Ishikawa (cell line): ENCODE results near the gene ESYT2.

Source experiments
- EGR1 ChIP-seq: IDR thresholded peaks from 2 replicates; pipeline ENCODE4 v1.6.1; 2012
- EP300 ChIP-seq: IDR thresholded peaks from 2 replicates; pipeline ENCODE4 v1.6.1; 2012; ENCODE audit warnings: borderline replicate concordance
- FOXM1 ChIP-seq: IDR thresholded peaks from 2 replicates; pipeline ENCODE4 v1.6.1; 2012; ENCODE audit warnings: low read depth, borderline replicate concordance
- MAX ChIP-seq: IDR thresholded peaks from 2 replicates; pipeline ENCODE4 v1.6.1; 2012
- NFIC ChIP-seq: IDR thresholded peaks from 2 replicates; pipeline ENCODE4 v1.6.1; 2012
- TCF12 ChIP-seq: IDR thresholded peaks from 2 replicates; pipeline ENCODE4 v1.6.1; 2012; ENCODE audit warnings: low read depth
- TF ChIP-seq, protein P1 (sequence below): IDR thresholded peaks from 2 replicates; pipeline ENCODE4 v1.6.1; 2012; ENCODE audit warnings: low read depth, mild to moderate bottlenecking

DNA sequence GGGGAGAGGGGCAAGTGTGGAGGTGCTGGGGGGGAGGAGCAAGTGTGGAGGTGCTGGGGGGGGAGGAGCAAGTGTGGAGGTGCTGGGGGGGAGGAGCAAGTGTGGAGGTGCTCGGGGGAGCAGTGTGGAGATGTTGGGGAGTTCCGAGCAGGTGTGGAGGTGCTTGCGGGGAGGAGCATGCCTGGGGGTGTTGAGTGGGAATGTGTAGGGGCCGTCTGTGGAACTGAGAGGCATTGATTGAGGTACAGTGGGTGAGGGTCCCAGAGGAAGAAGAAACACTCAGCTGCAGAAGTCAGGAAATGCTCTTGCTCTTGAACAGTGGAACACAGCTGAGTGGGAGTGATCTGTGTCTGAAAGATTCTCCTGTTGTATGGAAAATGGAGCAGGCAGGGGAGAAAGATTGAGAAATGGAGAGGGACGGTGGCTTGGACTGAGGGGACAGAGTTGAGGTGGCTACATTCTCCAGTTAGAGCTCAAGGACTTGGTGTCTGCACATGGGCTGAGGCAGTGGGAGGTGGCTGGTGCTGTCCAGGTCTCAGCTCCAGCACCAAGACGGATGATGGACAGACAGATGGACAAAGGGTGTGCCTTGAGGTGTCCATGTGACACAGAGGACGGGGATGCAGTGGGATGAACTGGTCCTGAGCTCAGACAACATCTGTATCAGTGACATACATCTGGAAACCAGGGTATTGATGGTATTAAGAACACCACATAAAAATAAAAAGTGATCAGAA lies 99.5 kb downstream of the ESYT2 start:
- TF ChIP-seq EGR1 (no peak), NFIC (no peak), MAX (no peak), EP300 (no peak), FOXM1 (no peak), TCF12 (no peak)
- TF ChIP-seq, protein P1, sequence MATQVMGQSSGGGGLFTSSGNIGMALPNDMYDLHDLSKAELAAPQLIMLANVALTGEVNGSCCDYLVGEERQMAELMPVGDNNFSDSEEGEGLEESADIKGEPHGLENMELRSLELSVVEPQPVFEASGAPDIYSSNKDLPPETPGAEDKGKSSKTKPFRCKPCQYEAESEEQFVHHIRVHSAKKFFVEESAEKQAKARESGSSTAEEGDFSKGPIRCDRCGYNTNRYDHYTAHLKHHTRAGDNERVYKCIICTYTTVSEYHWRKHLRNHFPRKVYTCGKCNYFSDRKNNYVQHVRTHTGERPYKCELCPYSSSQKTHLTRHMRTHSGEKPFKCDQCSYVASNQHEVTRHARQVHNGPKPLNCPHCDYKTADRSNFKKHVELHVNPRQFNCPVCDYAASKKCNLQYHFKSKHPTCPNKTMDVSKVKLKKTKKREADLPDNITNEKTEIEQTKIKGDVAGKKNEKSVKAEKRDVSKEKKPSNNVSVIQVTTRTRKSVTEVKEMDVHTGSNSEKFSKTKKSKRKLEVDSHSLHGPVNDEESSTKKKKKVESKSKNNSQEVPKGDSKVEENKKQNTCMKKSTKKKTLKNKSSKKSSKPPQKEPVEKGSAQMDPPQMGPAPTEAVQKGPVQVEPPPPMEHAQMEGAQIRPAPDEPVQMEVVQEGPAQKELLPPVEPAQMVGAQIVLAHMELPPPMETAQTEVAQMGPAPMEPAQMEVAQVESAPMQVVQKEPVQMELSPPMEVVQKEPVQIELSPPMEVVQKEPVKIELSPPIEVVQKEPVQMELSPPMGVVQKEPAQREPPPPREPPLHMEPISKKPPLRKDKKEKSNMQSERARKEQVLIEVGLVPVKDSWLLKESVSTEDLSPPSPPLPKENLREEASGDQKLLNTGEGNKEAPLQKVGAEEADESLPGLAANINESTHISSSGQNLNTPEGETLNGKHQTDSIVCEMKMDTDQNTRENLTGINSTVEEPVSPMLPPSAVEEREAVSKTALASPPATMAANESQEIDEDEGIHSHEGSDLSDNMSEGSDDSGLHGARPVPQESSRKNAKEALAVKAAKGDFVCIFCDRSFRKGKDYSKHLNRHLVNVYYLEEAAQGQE = no peak
